ENCODE results near the gene MPPED2. TPM values are rescaled to one million over a fixed set of nuclear protein-coding genes. Genes with fewer than 3 reads are reported as not detected.

MPPED2 gene
- total RNA-seq, 1 donor from 2014 or later, result 179 TPM

- TF ChIP-seq CTCF (IDR thresholded peaks at IDR 0.05; ENCODE audit: unreplicated experiment), result no peak
- Mint-ChIP-seq H3K9me3 (no peaks in the 10 kb centered on the region), H3K36me3 (peaks cover 24% of the 10 kb centered on the region), H3K4me3 (no peak overlapping the region), H3K27ac (no peak overlapping the region), H3K4me1 (peaks cover 24% of the 10 kb centered on the region), H3K27me3 (ENCODE audit: low read depth) (no peaks in the 10 kb centered on the region)
- no peak for DNase-seq (ENCODE audit: low spot score in 2 of 2, unreplicated experiment in 2 of 2)
Observed at GRCh38 chr11:30511408-30511807, 74.7 kb downstream of the MPPED2 start.

- Mint-ChIP-seq H3K27me3 (ENCODE audit: low read depth) (no peaks in the 10 kb centered on the region), H3K36me3 (peaks cover 25% of the 10 kb centered on the region), H3K4me1 (peaks cover 20% of the 10 kb centered on the region), H3K27ac (no peak overlapping the region), H3K9me3 (no peaks in the 10 kb centered on the region), H3K4me3 (no peak overlapping the region)
- no peak for DNase-seq (ENCODE audit: low spot score in 2 of 2, unreplicated experiment in 2 of 2)
- no peak for TF ChIP-seq CTCF (IDR thresholded peaks at IDR 0.05; ENCODE audit: unreplicated experiment)
Observed at GRCh38 chr11:30510750-30511149, 75.4 kb downstream of the MPPED2 start.

GRCh38 chr11:30509364-30509763 lies 76.8 kb downstream of the MPPED2 start:
- no peak overlapping the region for H3K4me3 Mint-ChIP-seq
- no peaks in the 10 kb centered on the region for H3K27me3 Mint-ChIP-seq (ENCODE audit: low read depth)
- no peaks in the 10 kb centered on the region for H3K9me3 Mint-ChIP-seq
- H3K36me3 Mint-ChIP-seq, result peaks cover 22% of the 10 kb centered on the region
- DNase-seq (ENCODE audit: low spot score in 2 of 2, unreplicated experiment in 2 of 2), result no peak
- peak overlapping the region; percentile 51 for H3K27ac Mint-ChIP-seq
- peaks cover 22% of the 10 kb centered on the region for H3K4me1 Mint-ChIP-seq
- no peak for TF ChIP-seq CTCF (IDR thresholded peaks at IDR 0.05; ENCODE audit: unreplicated experiment)

GRCh38 chr11:30508594-30508993 lies 77.6 kb downstream of the MPPED2 start:
- DNase-seq (ENCODE audit: low spot score in 2 of 2, unreplicated experiment in 2 of 2), result no peak
- Mint-ChIP-seq H3K27ac (peak overlapping the region; percentile 44), H3K27me3 (ENCODE audit: low read depth) (no peaks in the 10 kb centered on the region), H3K4me3 (no peak overlapping the region), H3K9me3 (no peaks in the 10 kb centered on the region), H3K36me3 (peaks cover 16% of the 10 kb centered on the region), H3K4me1 (peaks cover 25% of the 10 kb centered on the region)
- TF ChIP-seq CTCF (IDR thresholded peaks at IDR 0.05; ENCODE audit: unreplicated experiment), result no peak

- Mint-ChIP-seq H3K27me3 (ENCODE audit: low read depth) (no peaks in the 10 kb centered on the region), H3K4me3 (no peak overlapping the region)
Observed at GRCh38 chr11:30505603-30506002, 80.5 kb downstream of the MPPED2 start.

More at GRCh38 chr11:30505603-30506002, 80.5 kb downstream of the MPPED2 start:
- Mint-ChIP-seq H3K36me3 (peaks cover 30% of the 10 kb centered on the region), H3K27ac (no peak overlapping the region), H3K9me3 (no peaks in the 10 kb centered on the region), H3K4me1 (peaks cover 37% of the 10 kb centered on the region)
- DNase-seq (ENCODE audit: low spot score in 2 of 2, unreplicated experiment in 2 of 2), result no peak
- no peak for TF ChIP-seq CTCF (IDR thresholded peaks at IDR 0.05; ENCODE audit: unreplicated experiment)

All from mesothelial cell of epicardium (in vitro differentiated cells).